Upper lobe of left lung (tissue), 6 donors: ENCODE data around the gene TRIM65. TPM values are rescaled to one million over a fixed set of nuclear protein-coding genes. Genes with fewer than 3 reads are reported as not detected.

Experiments
- ATAC-seq, 2 donors: fragments of 200-7000 bp; cut with Tn5 transposase; one replicate each; pipeline ENCODE4 v1.9.1; 2022; ENCODE audit warnings: mild to moderate bottlenecking in 2 of 2, moderate library complexity in 2 of 2; ENCODE audit not compliant: low FRiP score in 2 of 2
- DNase-seq, 2 donors: peaks; one replicate each; pipeline ENCODE4 v3.0.0-alpha.2; 2019 to 2020
- H3K27ac ChIP-seq, 4 donors: fragments of 200-600 bp; sonication (generic); one replicate each; pipeline ENCODE4 v1.5.1; 2016 to 2019
- H3K27me3 ChIP-seq, 4 donors: fragments of 200-600 bp; sonication (generic); one replicate each; pipeline ENCODE4 v1.5.1; 2017 to 2019
- H3K36me3 ChIP-seq, 4 donors: fragments of 200-600 bp; sonication (generic); one replicate each; pipeline ENCODE4 v1.5.1; 2016 to 2019
- H3K4me1 ChIP-seq, 4 donors: fragments of 200-600 bp; sonication (generic); one replicate each; pipeline ENCODE4 v1.5.1; 2018 to 2019
- H3K4me3 ChIP-seq, 4 donors: fragments of 200-600 bp; sonication (generic); one replicate each; pipeline ENCODE4 v1.5.1; 2017 to 2019; ENCODE audit warnings: mild to moderate bottlenecking in 2 of 4, moderate library complexity in 1 of 4
- H3K9me3 ChIP-seq, 4 donors: fragments of 200-600 bp; sonication (generic); one replicate each; pipeline ENCODE4 v1.5.1; 2018 to 2019
- CTCF ChIP-seq, 6 experiments: fragments of 450-650 bp in 4 of 6; fragments of 200-600 bp in 2 of 6; sonication (generic) in 2 of 6; IDR thresholded peaks; one replicate each; pipeline ENCODE4 v1.5.1; 2016 to 2019; ENCODE audit warnings: antibody characterized with exemption in 6 of 6
- EP300 ChIP-seq, 4 donors: sonication (generic); formaldehyde crosslinking; IDR thresholded peaks; one replicate each; pipeline ENCODE4 v1.5.1; 2017; ENCODE audit warnings: antibody characterized with exemption in 4 of 4, control low read depth in 2 of 4
- POLR2A ChIP-seq, 4 donors: fragments of 450-650 bp; IDR thresholded peaks; one replicate each; pipeline ENCODE4 v1.5.1; 2016 to 2017; ENCODE audit warnings: antibody characterized with exemption in 4 of 4, mild to moderate bottlenecking in 2 of 4
- POLR2AphosphoS5 ChIP-seq, 2 donors: sonication (generic); formaldehyde crosslinking; IDR thresholded peaks; one replicate each; pipeline ENCODE4 v1.5.1; 2017; ENCODE audit warnings: antibody characterized with exemption in 2 of 2
- WGBS, 2 donors: methylation state at CpG; one replicate each; pipeline ENCODE4 v1.1.5; 2017 to 2018; 5-methylcytosine and 5-hydroxymethylcytosine counted together
- total RNA-seq, 6 donors: library from RNA; depleted of rRNA in 4 of 6; stranded (reverse); fragments of >200 nt in 4 of 6; gene quantifications; one replicate each; pipeline versions ENCODE4 v1.1.0 to v1.2.1, GENCODE V29; 2016 to 2021
- donor health status: DM: no; HTN: no; CAD: no; lungs with moderate emphysema.
- donor health status: DM: no; HTN: yes; CAD: no; lungs with severe emphysema.

The TRIM65 gene
- total RNA-seq, 6 donors from 2014 or later, result 23.4 to 35.1 (median 28.2) TPM

- peaks cover 41 to 69% (median 58%) of the 10 kb centered on the region in 4 donors for H3K36me3 ChIP-seq
- TF ChIP-seq EP300 (IDR thresholded peaks at IDR 0.05) (no peak), POLR2AphosphoS5 (IDR thresholded peaks at IDR 0.05) (no peak), CTCF (IDR thresholded peaks at IDR 0.05) (no peak), POLR2A (IDR thresholded peaks at IDR 0.05) (no peak)
- ATAC-seq (no peak), DNase-seq (no peak)
- H3K9me3 ChIP-seq, result no peaks in the 10 kb centered on the region
- no peak overlapping the region for H3K4me3 ChIP-seq
- 62 to 79% methylated on average over 9 of the region's 9 CpGs for WGBS, 2 donors
- no peaks in the 10 kb centered on the region for H3K27me3 ChIP-seq
- H3K4me1 ChIP-seq, result peaks cover 66 to 71% (median 67%) of the 10 kb centered on the region in 4 donors
- H3K27ac ChIP-seq, result peak overlapping the region in 2 of 4 donors; percentile 93 to 96
These were observed 47.0 kb downstream of the TRIM65 start for GRCh38 chr17:75849724-75850123.

GRCh38 chr17:75849279-75849646 is 47.5 kb downstream of the TRIM65 start:
- Histone ChIP-seq H3K27me3 (no peaks in the 10 kb centered on the region), H3K9me3 (no peaks in the 10 kb centered on the region), H3K36me3 (peaks cover 41 to 69% (median 58%) of the 10 kb centered on the region in 4 donors), H3K27ac (peak overlapping the region in 3 of 4 donors; percentile 93 to 96 (median 95)), H3K4me3 (no peak overlapping the region), H3K4me1 (peaks cover 67 to 73% (median 69%) of the 10 kb centered on the region in 4 donors)
- WGBS, 2 donors, result 89 to 90% methylated on average over 11 of the region's 11 CpGs
- DNase-seq, result no peak
- TF ChIP-seq EP300 (IDR thresholded peaks at IDR 0.05), result no peak
- TF ChIP-seq POLR2AphosphoS5 (IDR thresholded peaks at IDR 0.05), result no peak
- no peak for TF ChIP-seq POLR2A (IDR thresholded peaks at IDR 0.05)
- no peak for TF ChIP-seq CTCF (IDR thresholded peaks at IDR 0.05)
- no peak for ATAC-seq

GRCh38 chr17:75848523-75849278 is 48.0 kb downstream of the TRIM65 start:
- DNase-seq, result peak; percentile 81 to 83
- no peaks in the 10 kb centered on the region for H3K9me3 ChIP-seq
- no peak for ATAC-seq
- H3K27ac ChIP-seq, result peak overlapping the region; percentile 88 to 96 (median 94)
- H3K4me1 ChIP-seq, result peaks cover 67 to 73% (median 69%) of the 10 kb centered on the region in 4 donors
- no peaks in the 10 kb centered on the region for H3K27me3 ChIP-seq
- no peak overlapping the region for H3K4me3 ChIP-seq
- H3K36me3 ChIP-seq, result peaks cover 41 to 69% (median 58%) of the 10 kb centered on the region in 4 donors
- TF ChIP-seq POLR2A (IDR thresholded peaks at IDR 0.05) (no peak), POLR2AphosphoS5 (IDR thresholded peaks at IDR 0.05) (peak; percentile 39 to 72), CTCF (IDR thresholded peaks at IDR 0.05) (peak; percentile 50 to 67 (median 62)), EP300 (IDR thresholded peaks at IDR 0.05) (peak in 1 of 4 donors; percentile 34)
- WGBS, 2 donors, result 37 to 41% methylated on average over 13 to 16 of the region's 16 CpGs

GRCh38 chr17:75847614-75848522 is 48.9 kb downstream of the TRIM65 start:
- H3K27me3 ChIP-seq, result no peaks in the 10 kb centered on the region
- DNase-seq (no peak), ATAC-seq (no peak)
- H3K27ac ChIP-seq, result peak overlapping the region; percentile 88 to 96 (median 94)
- peaks cover 66 to 73% (median 68%) of the 10 kb centered on the region in 4 donors for H3K4me1 ChIP-seq
- TF ChIP-seq POLR2AphosphoS5 (IDR thresholded peaks at IDR 0.05), result no peak
- TF ChIP-seq POLR2A (IDR thresholded peaks at IDR 0.05), result no peak
- TF ChIP-seq EP300 (IDR thresholded peaks at IDR 0.05), result no peak
- TF ChIP-seq CTCF (IDR thresholded peaks at IDR 0.05), result no peak
- 88 to 89% methylated on average over 24 to 25 of the region's 25 CpGs for WGBS, 2 donors
- H3K9me3 ChIP-seq, result no peaks in the 10 kb centered on the region
- no peak overlapping the region for H3K4me3 ChIP-seq
- H3K36me3 ChIP-seq, result peaks cover 41 to 69% (median 58%) of the 10 kb centered on the region in 4 donors
